Activated CD4-positive, alpha-beta T cell treated with anti-CD3 and anti-CD28 coated beads, Interleukin-2, amount 10 ng/mL, durations not matched to agents 7 days and 5 days (primary cell): ENCODE data around the gene ZNF385A. TPM values are rescaled to one million over a fixed set of nuclear protein-coding genes. Genes with fewer than 3 reads are reported as not detected.

ENCODE experiments used
- CTCF ChIA-PET: fragments of 350-600 bp; sonication (Branson Sonifier 250); formaldehyde crosslinking; loops from one replicate; lab custom pipeline; 2021; ENCODE audit warnings: antibody characterized with exemption; lab: Charles Lee
- POLR2A ChIA-PET: fragments of 350-600 bp; sonication (Branson Sonifier 250); formaldehyde crosslinking; loops from one replicate; lab custom pipeline; 2021; ENCODE audit warnings: antibody characterized with exemption; lab: Charles Lee
- DNase-seq: peaks from one replicate; pipeline ENCODE4 v3.0.0-alpha.2; 2020
- H3K27ac Mint-ChIP-seq: one replicate; pipeline ENCODE4 v1.8.0; 2021; ENCODE audit warnings: mild to moderate bottlenecking, moderate library complexity, mixed read lengths
- H3K27me3 Mint-ChIP-seq: one replicate; pipeline ENCODE4 v1.8.0; 2021; ENCODE audit warnings: mixed read lengths
- H3K36me3 Mint-ChIP-seq: one replicate; pipeline ENCODE4 v1.8.0; 2021; ENCODE audit warnings: low read depth, mixed read lengths
- H3K4me1 Mint-ChIP-seq: one replicate; pipeline ENCODE4 v1.8.0; 2021; ENCODE audit warnings: mixed read lengths
- H3K4me3 Mint-ChIP-seq: one replicate; pipeline ENCODE4 v1.8.0; 2021; ENCODE audit warnings: mild to moderate bottlenecking, moderate library complexity, mixed read lengths
- H3K9me3 Mint-ChIP-seq: one replicate; pipeline ENCODE4 v1.8.0; 2021; ENCODE audit warnings: mixed read lengths
- total RNA-seq, 2 experiments: library from RNA; stranded (reverse); gene quantifications; one replicate each; pipeline ENCODE4 v1.2.3, GENCODE V29; 2021

ZNF385A gene
- total RNA-seq, 2 experiments from 2014 or later, result 0.48 to 1.3 TPM

- Mint-ChIP-seq H3K27me3 (no peaks in the 10 kb centered on the region), H3K4me1 (peaks cover 25% of the 10 kb centered on the region), H3K36me3 (no peaks in the 10 kb centered on the region), H3K9me3 (no peaks in the 10 kb centered on the region), H3K27ac (peak overlapping the region; percentile 5), H3K4me3 (no peak overlapping the region)
- ChIA-PET CTCF (interaction anchor here (1.5 kb wide), 1 partner anchor 23 kb away, joined by 3 read pairs; no protein-coding TSS in a partner anchor), POLR2A (no interaction called here)
- DNase-seq, result no peak
Measured at GRCh38 chr12:54376596-54376995, 7.9 kb downstream of the ZNF385A start.

GRCh38 chr12:54375259-54375579 lies 9.3 kb downstream of the ZNF385A start:
- no peak for DNase-seq
- H3K4me3 Mint-ChIP-seq, result no peak overlapping the region
- H3K27ac Mint-ChIP-seq, result no peak overlapping the region
- POLR2A ChIA-PET, result no interaction called here
- H3K4me1 Mint-ChIP-seq, result peaks cover 30% of the 10 kb centered on the region
- CTCF ChIA-PET, result interaction anchor here (0.7 to 2.0 kb wide), 5 partner anchors 25 to 174 kb away, joined by 3 to 12 read pairs (median 3); no protein-coding TSS in a partner anchor
- H3K36me3 Mint-ChIP-seq, result no peaks in the 10 kb centered on the region
- H3K9me3 Mint-ChIP-seq, result no peaks in the 10 kb centered on the region
- H3K27me3 Mint-ChIP-seq, result no peaks in the 10 kb centered on the region

GRCh38 chr12:54374562-54375258 lies 9.8 kb downstream of the ZNF385A start:
- POLR2A ChIA-PET, result no interaction called here
- no peak overlapping the region for H3K27ac Mint-ChIP-seq
- CTCF ChIA-PET, result interaction anchor here (0.7 to 2.0 kb wide), 7 partner anchors 18 to 174 kb away, joined by 3 to 12 read pairs (median 3); no protein-coding TSS in a partner anchor
- H3K36me3 Mint-ChIP-seq, result no peaks in the 10 kb centered on the region
- no peaks in the 10 kb centered on the region for H3K9me3 Mint-ChIP-seq
- peaks cover 28% of the 10 kb centered on the region for H3K4me1 Mint-ChIP-seq
- no peak overlapping the region for H3K4me3 Mint-ChIP-seq
- DNase-seq, result no peak
- H3K27me3 Mint-ChIP-seq, result no peaks in the 10 kb centered on the region

GRCh38 chr12:54373649-54374561 lies 10.6 kb downstream of the ZNF385A start:
- Mint-ChIP-seq H3K36me3 (no peaks in the 10 kb centered on the region), H3K4me1 (peaks cover 28% of the 10 kb centered on the region), H3K27me3 (no peaks in the 10 kb centered on the region), H3K9me3 (no peaks in the 10 kb centered on the region), H3K4me3 (no peak overlapping the region), H3K27ac (no peak overlapping the region)
- CTCF ChIA-PET, result interaction anchor here (0.8 to 2.0 kb wide), 8 partner anchors 17 to 173 kb away, joined by 3 to 12 read pairs (median 4); no protein-coding TSS in a partner anchor
- no peak for DNase-seq
- POLR2A ChIA-PET, result no interaction called here

GRCh38 chr12:54372113-54372806 lies 12.3 kb downstream of the ZNF385A start:
- ChIA-PET POLR2A (no interaction called here), CTCF (interaction anchor here (1.0 to 2.5 kb wide), 7 partner anchors 8 to 164 kb away, joined by 3 to 9 read pairs (median 5); no protein-coding TSS in a partner anchor)
- Mint-ChIP-seq H3K27ac (peak overlapping the region; percentile 31), H3K4me3 (no peak overlapping the region), H3K27me3 (peaks cover 5% of the 10 kb centered on the region), H3K9me3 (no peaks in the 10 kb centered on the region), H3K4me1 (peaks cover 38% of the 10 kb centered on the region), H3K36me3 (no peaks in the 10 kb centered on the region)
- no peak for DNase-seq

- peaks cover 9% of the 10 kb centered on the region for H3K27me3 Mint-ChIP-seq
- no peaks in the 10 kb centered on the region for H3K9me3 Mint-ChIP-seq
- DNase-seq, result no peak
- peaks cover 38% of the 10 kb centered on the region for H3K4me1 Mint-ChIP-seq
- H3K36me3 Mint-ChIP-seq, result no peaks in the 10 kb centered on the region
- peak overlapping the region; percentile 31 for H3K27ac Mint-ChIP-seq
- CTCF ChIA-PET, result interaction anchor here (0.5 to 2.5 kb wide), 8 partner anchors 8 to 163 kb away, joined by 3 to 9 read pairs (median 4); no protein-coding TSS in a partner anchor
- POLR2A ChIA-PET, result no interaction called here
- no peak overlapping the region for H3K4me3 Mint-ChIP-seq
Measured at GRCh38 chr12:54371328-54372112, 13.0 kb downstream of the ZNF385A start.

GRCh38 chr12:54370171-54370730 lies 14.3 kb downstream of the ZNF385A start:
- H3K9me3 Mint-ChIP-seq, result no peaks in the 10 kb centered on the region

GRCh38 chr12:54369597-54370131 lies 14.9 kb downstream of the ZNF385A start:
- DNase-seq, result no peak
- POLR2A ChIA-PET, result no interaction called here
- peaks cover 43% of the 10 kb centered on the region for H3K4me1 Mint-ChIP-seq
- CTCF ChIA-PET, result interaction anchor here (1.0 to 2.5 kb wide), 3 partner anchors 10 to 28 kb away, joined by 3 to 8 read pairs (median 7); no protein-coding TSS in a partner anchor
- H3K27me3 Mint-ChIP-seq, result peaks cover 9% of the 10 kb centered on the region
- no peak overlapping the region for H3K4me3 Mint-ChIP-seq
- peak overlapping the region; percentile 46 for H3K27ac Mint-ChIP-seq
- H3K36me3 Mint-ChIP-seq, result no peaks in the 10 kb centered on the region
- H3K9me3 Mint-ChIP-seq, result no peaks in the 10 kb centered on the region

More at GRCh38 chr12:54370171-54370730, 14.3 kb downstream of the ZNF385A start:
- ChIA-PET POLR2A (no interaction called here), CTCF (interaction anchor here (0.6 to 2.5 kb wide), 9 partner anchors 9 to 338 kb away, joined by 3 to 9 read pairs (median 3); partner anchors contain the start of gene HOXC5)
- DNase-seq, result no peak
- H3K4me3 Mint-ChIP-seq, result no peak overlapping the region
- peaks cover 9% of the 10 kb centered on the region for H3K27me3 Mint-ChIP-seq
- H3K27ac Mint-ChIP-seq, result no peak overlapping the region
- peaks cover 38% of the 10 kb centered on the region for H3K4me1 Mint-ChIP-seq
- H3K36me3 Mint-ChIP-seq, result no peaks in the 10 kb centered on the region

- H3K27me3 Mint-ChIP-seq, result peaks cover 9% of the 10 kb centered on the region
- H3K9me3 Mint-ChIP-seq, result no peaks in the 10 kb centered on the region
- ChIA-PET CTCF (interaction anchor here (0.5 to 2.8 kb wide), 21 partner anchors 11 to 1880 kb away, joined by 3 to 25 read pairs (median 4); partner anchors contain the start of genes COPZ1 and ZNF385A), POLR2A (no interaction called here)
- peak overlapping the region; percentile 46 for H3K27ac Mint-ChIP-seq
- peak; percentile 93 for DNase-seq
- H3K4me3 Mint-ChIP-seq, result no peak overlapping the region
- peaks cover 50% of the 10 kb centered on the region for H3K4me1 Mint-ChIP-seq
- H3K36me3 Mint-ChIP-seq, result no peaks in the 10 kb centered on the region
Measured at GRCh38 chr12:54368709-54369596, 15.6 kb downstream of the ZNF385A start.

GRCh38 chr12:54368025-54368708 lies 16.4 kb downstream of the ZNF385A start:
- ChIA-PET CTCF (interaction anchor here (0.6 to 2.8 kb wide), 22 partner anchors 10 to 1881 kb away, joined by 3 to 25 read pairs (median 4); partner anchors contain the start of genes COPZ1 and ZNF385A), POLR2A (no interaction called here)
- DNase-seq, result no peak
- no peak overlapping the region for H3K27ac Mint-ChIP-seq
- H3K36me3 Mint-ChIP-seq, result no peaks in the 10 kb centered on the region
- no peaks in the 10 kb centered on the region for H3K9me3 Mint-ChIP-seq
- peaks cover 52% of the 10 kb centered on the region for H3K4me1 Mint-ChIP-seq
- H3K4me3 Mint-ChIP-seq, result no peak overlapping the region
- H3K27me3 Mint-ChIP-seq, result peaks cover 9% of the 10 kb centered on the region
